HUDEP-2 (cell line): ENCODE data around the gene DESI2.
"Not testable (repeated sequence)": the region's sequence is repeated elsewhere in the genome, so short reads cannot be mapped to it uniquely, and the experiment has no call there.

ENCODE experiments used
- DNase-seq, 76 experiments: peaks; one replicate each; lab custom pipeline; 2025; ENCODE audit not compliant: unreplicated experiment in 76 of 76; lab: John Stamatoyannopoulos, UW

Gene DESI2

DNA sequence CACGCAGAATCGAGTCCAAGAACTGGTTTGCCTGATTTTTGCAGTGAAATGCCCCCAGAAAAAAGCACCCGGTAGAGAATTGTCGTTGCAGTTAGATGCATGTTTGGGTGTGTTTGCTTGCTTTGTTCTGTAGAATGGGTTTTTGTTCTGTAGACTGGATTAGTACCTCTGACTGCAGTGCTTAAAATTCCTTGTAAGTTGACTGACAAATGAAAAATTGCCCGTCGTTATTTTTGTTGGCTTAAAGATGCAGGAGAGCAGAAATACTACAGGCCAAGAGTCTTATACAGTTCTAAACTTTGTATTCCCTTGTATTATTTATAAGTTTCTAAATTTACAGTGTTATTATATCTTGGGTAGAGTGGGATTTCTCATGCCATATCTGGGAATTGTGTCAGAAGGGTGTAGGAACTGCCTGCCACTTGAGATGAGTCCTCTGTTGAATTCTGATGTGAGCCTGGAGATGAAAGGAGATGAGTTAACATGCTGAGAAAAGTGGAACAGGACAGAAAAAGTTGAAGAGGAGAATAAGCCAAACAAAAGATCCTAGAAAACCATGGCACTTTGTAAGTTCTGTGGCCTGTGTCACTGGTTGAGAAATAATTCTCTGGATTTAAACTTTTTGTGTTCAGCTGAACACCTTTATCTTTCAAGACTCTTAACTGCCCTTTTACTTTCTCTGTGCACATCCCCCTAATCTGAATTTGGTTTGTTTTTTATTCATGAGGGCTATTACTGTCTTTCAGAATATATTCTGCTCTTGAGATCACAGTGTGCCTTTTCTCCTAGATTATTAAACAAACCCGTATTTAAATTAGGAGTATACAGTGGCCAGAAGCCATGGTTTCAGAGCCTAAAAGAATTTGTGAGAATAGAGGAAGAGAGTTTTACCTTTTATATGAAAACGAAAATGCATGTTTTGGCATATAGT, 1.4 kb downstream of the DESI2 start:
- DNase-seq: peak in 3 of 76 experiments; percentile 7 to 9 (median 8)

DNA sequence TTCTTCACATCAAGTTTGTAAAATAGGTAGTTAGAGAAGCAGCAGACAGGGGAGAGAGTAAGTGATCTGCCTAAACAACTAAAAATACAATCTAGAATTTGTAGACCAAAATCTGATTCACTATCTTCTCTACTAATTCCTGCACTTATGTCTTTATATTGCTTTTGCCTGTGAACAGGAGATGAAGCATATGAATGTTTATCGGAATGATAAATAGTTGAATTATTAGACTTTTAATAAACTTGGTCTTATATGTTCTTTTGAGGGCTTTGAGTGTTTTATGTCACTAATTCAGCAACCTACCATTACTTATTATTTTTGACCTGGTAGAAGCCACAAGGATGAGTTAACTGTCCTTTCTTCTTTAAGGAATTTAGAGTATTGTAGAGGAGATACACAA, 2.3 kb downstream of the DESI2 start:
- DNase-seq: no peak

GRCh38 chr1:244657421-244657820, 4.5 kb downstream of the DESI2 start:
- DNase-seq: no peak

- no peak for DNase-seq
Observed at GRCh38 chr1:244659694-244660093, 6.8 kb downstream of the DESI2 start.

DNA sequence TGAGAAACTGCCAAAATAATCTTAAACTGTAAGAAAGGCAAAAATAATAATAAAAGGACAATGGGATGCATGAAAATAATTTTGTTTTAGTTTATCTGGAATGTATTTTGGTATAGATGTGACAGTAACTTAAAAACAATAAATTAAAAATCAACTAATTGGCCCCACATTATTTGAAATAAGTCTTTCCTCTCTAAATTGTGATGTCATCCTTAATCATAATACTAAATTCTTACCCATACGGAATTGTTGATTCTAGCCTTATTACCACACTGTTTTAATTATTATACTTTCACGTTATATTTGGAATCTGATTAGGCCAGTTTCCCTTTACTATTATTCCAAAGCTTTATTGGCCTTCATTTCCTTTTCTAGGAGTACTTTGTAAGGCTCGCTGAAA, 7.7 kb downstream of the DESI2 start:
- no peak for DNase-seq

GRCh38 chr1:244661569-244662312, 8.8 kb downstream of the DESI2 start:
- DNase-seq: not testable (repeated sequence)

DNA sequence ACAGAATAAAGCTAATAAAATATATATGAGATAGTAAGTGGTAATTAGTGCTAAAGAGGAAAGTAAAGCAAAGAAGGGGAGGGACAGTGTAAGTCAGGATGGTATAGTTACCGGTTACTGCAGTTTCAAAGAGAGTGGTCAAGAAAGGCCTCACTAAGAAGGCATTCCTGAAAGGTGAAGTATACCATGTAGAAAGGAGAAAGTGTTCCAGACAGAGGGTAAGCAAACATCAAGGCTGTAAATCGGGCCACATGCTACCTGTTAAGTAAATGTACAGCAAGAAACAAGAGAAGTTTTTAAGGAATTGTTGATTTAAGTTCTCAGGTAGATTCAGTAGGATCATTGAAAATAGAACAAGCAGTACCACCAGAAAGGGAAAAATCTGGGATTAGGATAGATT, 9.7 kb downstream of the DESI2 start:
- DNase-seq: no peak

DNA sequence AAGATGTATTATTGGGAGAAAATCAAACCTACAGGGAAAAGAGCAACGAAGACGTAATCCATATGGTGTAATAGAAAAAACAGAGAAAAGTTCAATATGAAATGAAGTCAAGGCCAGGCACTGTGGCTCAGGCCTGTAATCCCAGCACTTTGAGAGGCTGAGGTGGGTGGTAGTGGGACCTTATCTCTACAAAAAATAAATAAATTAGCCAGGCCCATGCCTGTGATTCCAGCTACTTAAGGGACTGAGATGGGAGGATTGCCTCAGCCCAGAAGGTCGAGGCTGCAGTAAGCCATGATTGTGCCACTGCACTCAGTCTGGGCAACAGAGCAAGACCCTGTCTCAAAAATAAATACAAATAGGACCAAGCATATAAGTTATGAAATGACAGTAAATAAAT, 11.4 kb downstream of the DESI2 start:
- DNase-seq: no peak

GRCh38 chr1:244665771-244666217, 12.9 kb downstream of the DESI2 start:
- DNase-seq: peak in 2 of 76 experiments; percentile 5 to 7

- DNase-seq: not testable (repeated sequence)
Observed at GRCh38 chr1:244666672-244667418, 13.9 kb downstream of the DESI2 start.

- no peak for DNase-seq
Observed at GRCh38 chr1:244667797-244668196, 14.9 kb downstream of the DESI2 start.

GRCh38 chr1:244672946-244673682, 20.2 kb downstream of the DESI2 start:
- no peak for DNase-seq

GRCh38 chr1:244674446-244674845, 21.5 kb downstream of the DESI2 start:
- no peak for DNase-seq

DNA sequence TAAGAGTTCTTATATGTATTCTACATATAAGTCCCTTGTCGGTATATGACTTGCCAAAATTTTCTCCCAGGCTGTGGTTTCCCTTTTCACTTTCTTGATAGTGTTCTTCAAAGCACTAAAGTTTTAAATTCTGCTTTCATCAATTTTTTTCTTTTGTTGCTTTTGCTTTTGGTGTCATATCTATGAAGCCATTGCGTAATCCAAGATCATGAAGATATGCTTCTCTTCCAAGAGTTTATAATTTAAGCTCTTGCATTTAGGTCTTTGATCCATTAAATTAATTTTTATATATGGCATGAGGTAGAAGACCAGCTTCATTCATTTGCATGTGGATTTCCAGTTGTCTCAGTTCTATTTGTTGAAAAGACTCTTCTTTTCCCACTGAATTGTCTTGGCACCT, 22.2 kb downstream of the DESI2 start:
- DNase-seq: no peak

DNA sequence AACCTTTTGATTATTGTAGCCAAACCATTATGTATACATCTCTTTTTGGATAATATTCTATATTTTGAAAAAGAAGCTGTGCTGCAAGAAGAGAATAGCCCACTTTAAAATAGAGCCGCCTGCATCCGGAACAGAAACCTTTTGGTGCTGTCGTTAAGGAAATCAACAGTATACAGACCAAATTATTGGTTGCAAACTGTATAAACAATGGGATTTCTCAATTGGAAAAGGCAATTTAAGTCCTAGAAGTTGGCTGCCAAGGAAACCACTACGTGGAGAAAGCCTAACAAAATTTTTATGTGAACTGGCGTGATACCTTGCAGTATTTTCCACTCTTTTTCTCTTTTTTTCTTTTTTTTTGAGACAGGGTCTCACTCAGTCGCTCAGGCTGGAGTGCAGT, 25.8 kb downstream of the DESI2 start:
- DNase-seq: no peak

GRCh38 chr1:244680667-244681066, 27.7 kb downstream of the DESI2 start:
- no peak for DNase-seq

- not testable (repeated sequence) for DNase-seq
Observed at GRCh38 chr1:244682087-244682486, 29.2 kb downstream of the DESI2 start.

DNA sequence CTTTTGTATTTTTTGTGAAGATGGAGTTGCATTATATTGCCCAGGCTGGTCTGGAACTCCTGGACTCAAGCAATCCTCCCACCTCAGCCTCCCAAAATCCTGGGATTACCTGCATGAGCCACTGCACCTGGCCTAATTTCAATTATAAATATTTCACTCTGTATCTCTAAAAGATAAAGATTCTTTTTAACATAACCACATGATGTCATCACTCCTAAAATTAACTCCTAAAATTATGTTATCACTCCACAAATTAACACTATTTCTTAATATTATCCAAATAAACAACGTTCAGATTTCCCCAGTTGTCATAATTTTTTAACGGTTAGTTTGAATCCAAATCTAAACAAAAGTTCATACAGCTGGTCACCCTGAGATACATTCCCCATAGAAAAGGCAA, 43.0 kb downstream of the DESI2 start:
- DNase-seq: no peak

- no peak for DNase-seq
Observed at GRCh38 chr1:244699741-244700140, 46.8 kb downstream of the DESI2 start.

DNA sequence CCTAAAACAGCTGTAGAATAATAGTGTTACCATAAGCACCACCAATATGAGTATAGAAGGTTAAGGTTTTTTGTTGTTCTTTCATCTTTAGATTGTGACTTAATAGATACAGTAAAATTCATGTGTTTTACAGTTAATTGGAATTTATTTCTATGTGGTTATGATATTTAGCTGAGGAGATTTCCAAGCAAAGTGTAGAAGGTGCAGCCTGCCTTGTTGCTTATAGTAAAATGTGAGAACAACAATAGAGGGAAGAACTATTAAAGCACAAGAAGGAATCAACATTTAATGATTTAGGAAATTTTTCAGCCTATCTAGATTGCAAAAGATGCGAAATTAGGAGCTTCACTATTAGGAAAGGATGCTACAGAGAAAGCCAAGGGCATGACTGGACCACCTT, 47.9 kb downstream of the DESI2 start:
- DNase-seq: no peak
